GM12892 (cell line): ENCODE data around the gene LRRFIP2.

Experiments
- DNase-seq: peaks from one replicate; pipeline ENCODE4 v3.0.0; 2011; ENCODE audit not compliant: insufficient read length
- FAIRE-seq: peaks from 2 replicates; lab custom pipeline; 2011; peaks lifted over from hg19 to GRCh38; lab: Jason Lieb, UNC
- POLR2A ChIP-seq: IDR thresholded peaks from 2 replicates; pipeline ENCODE4 v1.6.1; 2011; ENCODE audit warnings: low read depth, low read length, control low read depth
- POLR2AphosphoS5 ChIP-seq: IDR thresholded peaks from 2 replicates; pipeline ENCODE4 v1.6.1; 2011; ENCODE audit warnings: low read depth, low read length, control low read depth
- TAF1 ChIP-seq: IDR thresholded peaks from 2 replicates; pipeline ENCODE4 v1.6.1; 2011; ENCODE audit warnings: low read depth, mild to moderate bottlenecking, control low read depth, low read length, borderline replicate concordance

Gene LRRFIP2

GRCh38 chr3:37041546-37042195 is 132.7 kb downstream of the LRRFIP2 start:
- no peak for TF ChIP-seq POLR2AphosphoS5
- no peak for TF ChIP-seq POLR2A
- TF ChIP-seq TAF1 = no peak
- DNase-seq (no peak), FAIRE-seq (peak; percentile 27)

GRCh38 chr3:37040231-37040630 is 134.2 kb downstream of the LRRFIP2 start:
- no peak for FAIRE-seq
- TF ChIP-seq POLR2AphosphoS5 = no peak
- TF ChIP-seq TAF1 = no peak
- no peak for DNase-seq

- no peak for FAIRE-seq
- TF ChIP-seq POLR2A (no peak), TAF1 (no peak), POLR2AphosphoS5 (no peak)
- DNase-seq = no peak
Measured at GRCh38 chr3:37039161-37039846, 135.1 kb downstream of the LRRFIP2 start.

GRCh38 chr3:37037352-37037751 is 137.0 kb downstream of the LRRFIP2 start:
- no peak for FAIRE-seq
- no peak for DNase-seq
- TF ChIP-seq TAF1 (no peak), POLR2AphosphoS5 (no peak), POLR2A (no peak)

GRCh38 chr3:37032961-37033360 is 141.4 kb downstream of the LRRFIP2 start:
- no peak for TF ChIP-seq POLR2AphosphoS5
- TF ChIP-seq TAF1 = no peak
- TF ChIP-seq POLR2A = no peak
- no peak for DNase-seq
- FAIRE-seq = no peak

DNA sequence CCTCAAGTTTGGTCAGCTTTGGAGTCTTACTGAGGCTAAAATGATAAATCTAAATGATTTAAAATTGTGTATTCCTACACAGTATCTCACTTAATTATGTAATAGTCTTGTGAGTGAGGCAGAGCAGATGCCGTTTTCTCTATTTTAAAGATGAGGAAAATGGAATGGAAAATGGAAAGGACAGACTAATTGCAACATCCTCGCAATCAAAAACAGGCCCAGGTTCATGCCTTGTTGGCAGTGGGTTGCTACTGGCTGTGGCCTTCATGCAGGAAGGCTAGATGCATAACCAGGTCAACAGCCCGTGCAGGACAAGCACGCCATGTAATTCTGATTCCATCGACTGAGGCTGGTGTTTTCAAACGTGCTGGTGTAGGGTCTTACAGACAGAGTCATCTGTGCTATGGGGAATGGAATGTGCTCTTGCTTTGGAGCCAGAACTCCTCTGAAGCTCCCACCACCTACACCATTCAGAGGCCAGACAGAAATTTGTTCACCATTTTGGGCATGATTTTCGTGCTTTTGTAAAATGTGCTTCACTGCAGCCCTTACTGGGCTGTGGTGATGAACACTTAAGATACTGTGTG is 143.2 kb downstream of the LRRFIP2 start:
- no peak for FAIRE-seq
- DNase-seq = no peak
- TF ChIP-seq POLR2A (no peak), POLR2AphosphoS5 (no peak), TAF1 (no peak)

GRCh38 chr3:37030588-37030987 is 143.8 kb downstream of the LRRFIP2 start:
- FAIRE-seq = no peak
- TF ChIP-seq POLR2A = no peak
- TF ChIP-seq POLR2AphosphoS5 = no peak
- TF ChIP-seq TAF1 = no peak
- no peak for DNase-seq

- TF ChIP-seq TAF1 = no peak
- no peak for TF ChIP-seq POLR2A
- TF ChIP-seq POLR2AphosphoS5 = no peak
- no peak for DNase-seq
- no peak for FAIRE-seq
Measured at GRCh38 chr3:37029516-37030163, 144.7 kb downstream of the LRRFIP2 start.

GRCh38 chr3:37029111-37029510 is 145.3 kb downstream of the LRRFIP2 start:
- no peak for DNase-seq
- no peak for FAIRE-seq
- TF ChIP-seq TAF1 = no peak

- DNase-seq (no peak), FAIRE-seq (no peak)
- no peak for TF ChIP-seq POLR2AphosphoS5
- TF ChIP-seq TAF1 = no peak
- TF ChIP-seq POLR2A = no peak
Measured at GRCh38 chr3:37028329-37028728, 146.1 kb downstream of the LRRFIP2 start.

- DNase-seq = no peak
- TF ChIP-seq TAF1 (no peak), POLR2A (no peak), POLR2AphosphoS5 (no peak)
- no peak for FAIRE-seq
Measured at GRCh38 chr3:37026851-37027250, 147.5 kb downstream of the LRRFIP2 start.
